Lower leg skin (tissue), 3 donors: ENCODE measurements around the gene AMBRA1.

Source experiments
- POLR2A ChIP-seq, 2 donors: fragments of 450-650 bp; IDR thresholded peaks; one replicate each; pipeline ENCODE4 v1.6.1; 2016 to 2017; ENCODE audit warnings: antibody characterized with exemption in 2 of 2, mild to moderate bottlenecking in 1 of 2, moderate library complexity in 1 of 2
- TF ChIP-seq, protein P1 (sequence below), 3 donors: fragments of 450-650 bp; IDR thresholded peaks; one replicate each; pipeline ENCODE4 v1.5.1; 2016; ENCODE audit warnings: antibody characterized with exemption in 3 of 3, mild to moderate bottlenecking in 3 of 3, moderate library complexity in 2 of 3

DNA sequence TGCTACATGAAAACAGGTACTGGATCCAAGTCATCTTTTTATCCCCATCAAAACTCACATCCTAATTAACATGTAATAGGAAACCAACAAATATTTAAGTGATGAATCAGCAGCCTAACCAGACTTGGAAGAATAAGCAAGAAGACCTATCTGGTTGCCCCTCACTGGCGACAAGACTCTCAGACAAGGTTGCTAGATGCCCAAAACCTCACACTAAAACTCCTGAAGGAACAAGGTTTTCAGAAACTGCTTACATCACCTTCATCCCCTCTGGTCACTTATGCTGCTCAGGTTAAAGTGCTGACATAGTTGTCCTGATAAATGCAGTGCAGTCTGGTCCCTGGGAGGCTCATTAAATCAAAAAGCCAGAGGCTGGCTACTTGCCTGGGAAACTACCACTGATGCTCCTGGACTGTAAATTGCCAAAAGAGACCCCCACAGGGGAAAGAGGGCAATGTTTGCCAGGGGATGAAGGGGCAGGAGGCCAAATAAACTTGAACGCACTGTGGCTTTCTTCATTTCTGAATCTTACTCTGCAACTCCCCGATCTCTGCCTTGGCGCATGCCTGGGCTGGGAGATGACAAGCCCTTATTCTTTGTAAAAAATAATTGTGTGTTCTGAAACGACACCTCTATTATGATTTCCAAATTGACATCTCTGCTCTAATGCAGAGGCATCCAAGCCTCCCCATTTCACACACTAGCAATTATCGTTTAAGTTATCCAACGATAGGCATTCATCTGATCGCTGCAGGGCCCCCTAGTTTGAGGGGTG, 72.7 kb downstream of the AMBRA1 start:
- TF ChIP-seq, protein P1, sequence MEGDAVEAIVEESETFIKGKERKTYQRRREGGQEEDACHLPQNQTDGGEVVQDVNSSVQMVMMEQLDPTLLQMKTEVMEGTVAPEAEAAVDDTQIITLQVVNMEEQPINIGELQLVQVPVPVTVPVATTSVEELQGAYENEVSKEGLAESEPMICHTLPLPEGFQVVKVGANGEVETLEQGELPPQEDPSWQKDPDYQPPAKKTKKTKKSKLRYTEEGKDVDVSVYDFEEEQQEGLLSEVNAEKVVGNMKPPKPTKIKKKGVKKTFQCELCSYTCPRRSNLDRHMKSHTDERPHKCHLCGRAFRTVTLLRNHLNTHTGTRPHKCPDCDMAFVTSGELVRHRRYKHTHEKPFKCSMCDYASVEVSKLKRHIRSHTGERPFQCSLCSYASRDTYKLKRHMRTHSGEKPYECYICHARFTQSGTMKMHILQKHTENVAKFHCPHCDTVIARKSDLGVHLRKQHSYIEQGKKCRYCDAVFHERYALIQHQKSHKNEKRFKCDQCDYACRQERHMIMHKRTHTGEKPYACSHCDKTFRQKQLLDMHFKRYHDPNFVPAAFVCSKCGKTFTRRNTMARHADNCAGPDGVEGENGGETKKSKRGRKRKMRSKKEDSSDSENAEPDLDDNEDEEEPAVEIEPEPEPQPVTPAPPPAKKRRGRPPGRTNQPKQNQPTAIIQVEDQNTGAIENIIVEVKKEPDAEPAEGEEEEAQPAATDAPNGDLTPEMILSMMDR (IDR thresholded peaks at IDR 0.05), result no peak
- no peak for TF ChIP-seq POLR2A (IDR thresholded peaks at IDR 0.05)
